EH (cell line): Measurements from ENCODE around the gene EPN2.

Experiments
- DNase-seq: peaks from one replicate; pipeline ENCODE4 v3.0.0-alpha.2; 2015; ENCODE audit warnings: low read depth

EPN2 gene

DNA sequence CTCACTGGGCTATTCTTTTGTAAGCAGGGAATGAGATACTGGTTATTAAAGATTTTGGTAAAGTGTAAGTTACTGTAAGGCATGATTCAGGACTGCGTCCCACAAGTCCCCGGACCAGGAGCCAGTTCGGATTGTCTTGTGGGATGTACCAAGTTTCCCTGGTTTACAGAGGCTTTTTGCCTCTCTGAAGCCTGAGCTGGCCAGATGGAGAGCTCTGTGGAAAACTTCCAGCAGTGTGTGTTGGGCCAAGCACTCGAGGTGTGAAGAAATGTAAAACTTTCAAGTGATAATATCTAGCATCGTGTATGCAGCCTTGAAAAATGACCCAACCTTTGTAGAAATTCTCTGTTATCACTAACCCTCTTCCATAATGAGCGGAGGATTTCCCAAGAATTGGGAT, 2.4 kb downstream of the EPN2 start:
- DNase-seq: no peak

DNA sequence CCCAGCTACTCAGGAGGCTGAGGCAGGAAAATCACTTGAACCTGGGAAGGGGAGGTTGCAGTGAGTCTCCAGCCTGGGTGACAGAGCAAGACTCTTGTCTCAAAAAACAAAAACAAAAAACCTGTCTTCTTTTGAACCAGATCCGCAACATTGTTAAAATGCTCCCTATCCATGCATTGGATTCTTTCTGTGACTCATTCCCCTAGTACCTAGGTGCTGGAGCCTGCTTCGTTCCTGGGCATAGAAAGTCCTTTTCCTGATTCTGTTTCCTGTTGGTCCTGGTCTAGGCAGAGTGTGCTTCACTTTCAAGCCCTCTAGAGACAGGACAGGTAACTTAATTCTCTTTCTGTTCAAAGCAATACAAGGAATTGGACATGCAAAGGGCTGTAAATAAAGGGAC, 5.2 kb downstream of the EPN2 start:
- no peak for DNase-seq

DNA sequence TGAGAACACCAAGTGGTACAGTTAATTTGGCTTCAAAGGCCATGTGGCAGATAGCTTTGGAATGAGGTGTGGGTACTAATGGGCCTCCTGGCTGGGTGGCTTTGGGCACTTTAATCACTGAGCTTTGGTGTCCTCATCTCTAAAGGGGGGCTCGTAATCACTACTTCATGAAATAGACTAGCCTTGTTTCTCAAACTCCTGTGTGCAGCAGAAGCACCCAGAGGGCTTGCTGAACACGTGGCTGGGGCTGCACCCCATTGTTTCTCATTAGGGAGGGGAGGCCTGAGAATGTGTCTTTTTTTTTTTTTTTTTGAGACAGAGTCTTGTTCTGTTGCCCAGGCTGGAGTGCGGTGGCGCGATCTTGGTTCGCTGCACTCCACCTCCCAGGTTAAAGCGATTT, 5.8 kb downstream of the EPN2 start:
- DNase-seq: no peak

GRCh38 chr17:19243838-19244237, 6.7 kb downstream of the EPN2 start:
- no peak for DNase-seq

DNA sequence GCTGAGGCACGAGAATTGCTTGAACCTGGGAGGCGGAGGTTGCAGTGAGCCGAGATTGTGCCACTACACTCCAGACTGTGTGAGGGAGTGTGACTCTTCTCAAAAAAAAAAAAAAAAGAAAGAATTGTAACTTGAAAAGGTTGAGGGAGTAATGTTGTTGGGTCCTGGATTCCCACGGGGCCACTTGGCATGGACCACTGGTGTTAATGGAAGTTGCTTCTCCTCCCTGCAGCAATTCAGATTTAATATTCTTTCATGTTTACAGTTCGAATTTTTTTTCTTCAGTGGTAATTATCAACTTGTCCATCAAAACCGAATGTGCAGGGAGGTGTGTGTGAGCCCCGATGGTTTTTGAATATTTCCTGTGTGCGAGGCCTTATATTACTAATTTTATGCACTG, 7.2 kb downstream of the EPN2 start:
- DNase-seq: no peak

- DNase-seq: no peak
These were observed 7.6 kb downstream of the EPN2 start for GRCh38 chr17:19244781-19245180.

DNA sequence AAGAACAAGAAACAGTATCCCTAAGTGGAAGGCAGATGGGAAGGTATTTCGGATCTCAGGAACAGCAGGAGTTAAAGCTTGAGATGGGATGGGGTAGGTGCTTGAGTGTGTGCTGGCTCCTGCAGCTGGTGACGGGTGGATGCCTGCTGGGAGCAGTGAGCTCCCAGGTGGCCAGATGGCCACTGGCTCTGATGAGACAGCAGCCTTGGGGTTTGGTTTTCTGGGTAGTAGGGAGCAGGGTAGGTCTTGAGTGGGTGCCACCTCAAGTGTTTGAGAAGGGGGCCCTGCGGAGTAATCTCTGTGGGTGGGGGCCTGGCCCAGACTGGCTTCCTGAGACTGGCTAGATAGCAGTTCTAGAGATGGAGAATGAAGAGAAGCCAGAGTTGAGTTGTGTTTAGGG, 10.3 kb downstream of the EPN2 start:
- DNase-seq: no peak

DNA sequence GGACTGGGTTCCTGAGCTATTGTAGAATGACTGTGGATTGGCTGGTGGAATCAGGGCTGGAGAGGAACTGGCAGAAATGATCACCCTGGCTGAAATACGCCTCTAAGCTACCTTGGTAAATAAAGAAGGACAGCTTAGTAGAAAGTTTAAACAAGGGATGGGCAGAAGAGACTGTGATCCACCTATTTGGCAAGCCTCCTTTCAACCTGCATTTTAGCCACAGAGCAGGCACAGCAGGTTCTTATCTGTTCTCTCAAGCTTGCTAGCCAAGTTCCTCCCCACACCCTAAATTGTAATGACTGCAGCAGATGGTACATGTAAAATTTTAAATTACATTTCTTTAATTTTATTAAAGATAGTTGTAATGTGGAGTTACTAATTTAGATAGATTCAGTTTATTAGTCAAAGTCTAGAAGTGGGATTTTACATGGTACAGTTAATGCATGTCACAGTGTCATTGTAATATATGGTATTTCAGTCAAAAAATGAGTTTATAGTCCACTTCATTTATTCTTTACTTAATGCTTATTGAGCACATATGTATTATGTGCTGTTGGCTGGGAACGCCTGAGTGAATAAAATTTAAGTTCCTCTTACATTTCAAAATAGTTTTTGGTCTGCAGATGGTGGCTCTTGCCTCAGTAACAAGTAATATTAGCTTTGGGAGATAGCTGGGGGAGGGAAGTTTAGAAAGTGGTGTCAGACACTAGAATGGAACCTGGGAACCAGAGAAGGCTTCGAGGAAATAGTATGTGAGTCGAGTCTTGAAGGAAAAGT, 11.2 kb downstream of the EPN2 start:
- no peak for DNase-seq

DNA sequence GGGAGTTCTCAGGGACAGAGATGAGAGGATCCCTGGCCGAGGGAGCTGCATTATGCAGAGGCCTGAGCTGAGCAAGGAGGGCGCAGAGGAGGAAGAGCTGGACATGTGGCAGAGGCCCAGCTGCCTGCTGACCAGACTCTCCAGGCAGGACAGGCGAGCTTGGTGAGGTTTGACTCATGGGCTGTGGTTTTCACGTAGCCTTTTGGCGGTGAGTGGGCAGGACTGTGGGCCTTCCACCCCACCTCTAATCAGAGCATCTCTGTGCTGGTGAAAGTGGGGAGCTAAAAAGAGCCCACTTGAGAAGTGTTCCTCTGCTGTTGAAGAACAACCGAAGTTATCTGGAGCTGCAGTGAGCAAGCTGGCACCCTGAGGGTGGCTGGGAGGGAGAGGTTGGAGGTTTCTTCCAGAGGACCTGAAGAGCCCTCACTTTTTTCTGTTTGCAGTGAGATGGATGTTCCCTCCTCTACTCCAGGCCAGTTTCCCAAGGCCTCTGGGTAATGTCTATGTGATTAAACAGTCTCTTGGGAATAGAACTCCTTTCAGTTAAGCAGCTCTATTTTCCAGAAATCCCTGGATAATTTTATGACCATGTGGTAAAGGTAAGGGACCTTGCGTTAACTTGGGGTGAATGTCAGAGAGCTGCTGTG, 11.9 kb downstream of the EPN2 start:
- DNase-seq: peak; percentile 91

DNA sequence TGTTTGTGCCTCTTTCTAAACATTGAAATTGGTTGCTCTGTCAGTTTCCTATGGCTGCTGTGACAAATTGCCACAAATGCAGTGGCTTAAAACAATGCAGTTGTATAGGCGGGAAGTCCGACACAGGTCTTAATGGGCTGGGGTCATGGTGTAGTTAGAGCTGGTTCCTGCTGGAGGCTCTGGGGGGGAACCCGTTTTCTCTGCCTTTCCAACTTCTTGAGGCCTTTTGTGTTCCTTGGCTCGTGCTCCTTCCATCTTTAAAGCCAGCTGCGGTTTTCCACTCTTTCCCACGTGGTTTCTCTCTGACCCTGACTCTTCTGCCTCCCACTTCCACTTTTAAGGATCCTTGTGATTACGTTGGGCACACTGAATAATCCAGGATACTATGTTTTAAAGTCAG, 12.5 kb downstream of the EPN2 start:
- DNase-seq: peak; percentile 47

- DNase-seq: no peak
These were observed 13.4 kb downstream of the EPN2 start for GRCh38 chr17:19250421-19251173.

GRCh38 chr17:19253112-19253511, 15.9 kb downstream of the EPN2 start:
- no peak for DNase-seq

GRCh38 chr17:19254651-19255050, 17.5 kb downstream of the EPN2 start:
- no peak for DNase-seq

GRCh38 chr17:19255279-19255678, 18.1 kb downstream of the EPN2 start:
- no peak for DNase-seq

DNA sequence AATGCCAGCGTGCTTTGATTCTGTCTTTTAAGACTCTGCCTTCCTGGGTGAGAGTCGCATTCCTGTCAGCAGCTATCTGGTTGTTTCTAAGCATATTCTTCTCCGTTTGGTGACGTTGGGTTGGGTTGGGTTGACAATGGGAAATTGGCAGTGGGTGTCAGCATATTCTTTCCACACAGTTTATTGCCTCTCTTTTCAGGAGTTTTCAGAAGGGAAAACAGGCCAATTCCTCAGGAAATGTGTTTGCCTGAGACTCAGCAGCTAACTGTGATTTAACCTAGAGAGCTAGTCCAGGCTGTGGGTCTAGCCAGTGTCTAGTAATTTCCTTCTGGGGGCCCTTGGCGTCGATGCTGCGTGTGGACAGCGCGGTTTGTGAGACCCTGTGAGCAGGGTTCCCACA, 21.2 kb downstream of the EPN2 start:
- DNase-seq: no peak

GRCh38 chr17:19260958-19261357, 23.8 kb downstream of the EPN2 start:
- no peak for DNase-seq

GRCh38 chr17:19261426-19261825, 24.3 kb downstream of the EPN2 start:
- no peak for DNase-seq

- DNase-seq: peak; percentile 75
These were observed 25.8 kb downstream of the EPN2 start for GRCh38 chr17:19262650-19263631.

GRCh38 chr17:19263641-19264051, 26.5 kb downstream of the EPN2 start:
- peak; percentile 75 for DNase-seq

DNA sequence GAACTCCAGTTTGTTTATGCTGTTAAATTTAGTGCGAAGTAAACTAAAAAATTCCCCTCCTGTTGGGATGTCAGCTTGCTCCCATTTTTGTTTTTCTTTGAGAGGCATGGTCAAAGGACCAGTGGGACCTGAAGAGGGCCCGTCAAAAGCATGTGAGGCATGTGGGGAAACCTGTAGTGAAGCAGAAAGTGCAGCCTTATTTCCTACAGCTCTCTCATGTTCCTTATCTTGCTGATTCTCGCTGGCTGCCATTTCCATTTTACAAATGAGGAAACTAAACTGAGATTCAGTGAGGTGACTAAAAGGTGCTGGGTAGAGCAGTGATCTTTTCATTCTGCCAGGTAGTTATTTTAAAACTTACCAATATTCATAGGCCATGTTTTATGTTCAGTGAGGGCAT, 27.1 kb downstream of the EPN2 start:
- DNase-seq: no peak

GRCh38 chr17:19264681-19265080, 27.5 kb downstream of the EPN2 start:
- no peak for DNase-seq

- DNase-seq: no peak
These were observed 28.6 kb downstream of the EPN2 start for GRCh38 chr17:19265755-19266154.
